GM12878 (cell line): ENCODE results near the gene ABHD11. TPM values are rescaled to one million over a fixed set of nuclear protein-coding genes. Genes with fewer than 3 reads are reported as not detected.

ENCODE experiments used
- ATAC-seq: fragments of 200-7000 bp; cut with Tn5 transposase; 3 replicates; pipeline ENCODE4 v1.9.1; 2020; ENCODE audit warnings: mild to moderate bottlenecking, moderate library complexity
- BruUV-seq: library from RNA; stranded (reverse); fragments of 400-500 nt; replicated peaks from 2 replicates; lab custom pipeline; 2021; lab: Mats Ljungman, UMichigan
- CTCF ChIA-PET: fragments of 300-600 bp; sonication (Branson Sonifier 250); formaldehyde crosslinking; extraction: SDS; loops from one replicate; lab custom pipeline; 2021; ENCODE audit warnings: inconsistent platforms; lab: Yijun Ruan, JAX
- POLR2A ChIA-PET: fragments of 350-600 bp; formaldehyde crosslinking; extraction: SDS; loops from one replicate; lab custom pipeline; 2021; ENCODE audit warnings: inconsistent platforms; lab: Charles Lee
- RAD21 ChIA-PET: fragments of 300-600 bp; sonication (Branson Sonifier 250); formaldehyde crosslinking; loops from one replicate; lab custom pipeline; 2023; ENCODE audit warnings: antibody characterized with exemption; ENCODE audit not compliant: unreplicated experiment; lab: Charles Lee
- SMC1A ChIA-PET: fragments of 300-600 bp; sonication (Branson Sonifier 250); formaldehyde crosslinking; loops from one replicate; lab custom pipeline; 2023; ENCODE audit not compliant: unreplicated experiment, uncharacterized antibody; lab: Charles Lee
- DNase-seq: peaks from one replicate; pipeline ENCODE4 v3.0.0-alpha.2; 2011; ENCODE audit warnings: low read depth, low spot score
- FAIRE-seq: peaks from 3 replicates; lab custom pipeline; 2011; peaks lifted over from hg19 to GRCh38; lab: Jason Lieb, UNC
- H2AFZ ChIP-seq: 2 replicates; pipeline ENCODE4 v1.6.0; 2011; ENCODE audit warnings: low read depth, low read length, control low read depth; ENCODE audit not compliant: control insufficient read depth
- H3K27ac ChIP-seq: 2 replicates; pipeline ENCODE4 v1.5.1; 2011; ENCODE audit warnings: control low read depth; ENCODE audit not compliant: control insufficient read depth, insufficient read depth
- H3K27me3 ChIP-seq, 2 experiments: replicated peaks in 1 of 2; 2 replicates each; pipeline versions ENCODE4 v1.6.0 to v1.6.1; 2011; ENCODE audit warnings: low read length in 1 of 2; ENCODE audit not compliant: control insufficient read depth in 2 of 2, insufficient read depth in 2 of 2
- H3K36me3 ChIP-seq, 2 experiments: 2 replicates each; pipeline ENCODE4 v1.5.1; 2011; ENCODE audit warnings: low read length in 1 of 2; ENCODE audit not compliant: control insufficient read depth in 2 of 2, insufficient read depth in 2 of 2
- H3K4me1 ChIP-seq: 2 replicates; pipeline ENCODE4 v1.6.1; 2011; ENCODE audit warnings: mild to moderate bottlenecking, low read length, moderate library complexity, mixed read lengths; ENCODE audit not compliant: control insufficient read depth, insufficient read depth
- H3K4me2 ChIP-seq: 2 replicates; pipeline ENCODE4 v1.6.0; 2011; ENCODE audit warnings: control low read depth; ENCODE audit not compliant: control insufficient read depth, insufficient read depth
- H3K4me3 ChIP-seq: fragments of 200-600 bp; sonication (generic); 2 replicates; pipeline ENCODE4 v1.5.1; 2016
- H3K79me2 ChIP-seq: 2 replicates; pipeline ENCODE4 v1.6.0; 2011; ENCODE audit warnings: low read length; ENCODE audit not compliant: control insufficient read depth, insufficient read depth
- H3K9ac ChIP-seq: 2 replicates; pipeline ENCODE4 v1.8.0; 2011; ENCODE audit warnings: low read length, control low read depth, mixed read lengths; ENCODE audit not compliant: control insufficient read depth, insufficient read depth
- H3K9me3 ChIP-seq: replicated peaks from 3 replicates; pipeline ENCODE4 v1.5.1; 2011; ENCODE audit warnings: mild to moderate bottlenecking, low read length; ENCODE audit not compliant: control insufficient read depth, insufficient read depth
- H4K20me1 ChIP-seq: 2 replicates; pipeline ENCODE4 v1.6.0; 2011; ENCODE audit not compliant: control insufficient read depth, insufficient read depth
- CEBPB ChIP-seq, 2 experiments: fragments of 150-350 bp in 1 of 2; IDR thresholded peaks; 2 replicates each; pipeline ENCODE4 v1.6.1; 2012 to 2014; ENCODE audit warnings: low read depth in 2 of 2, low read length in 2 of 2, borderline replicate concordance in 1 of 2, inconsistent platforms in 1 of 2
- CREB1 ChIP-seq: IDR thresholded peaks from 2 replicates; pipeline ENCODE4 v1.6.1; 2012; ENCODE audit warnings: low read depth, mild to moderate bottlenecking, inconsistent platforms
- GATAD2B ChIP-seq: fragments of 450-650 bp; conservative IDR thresholded peaks from 2 replicates; pipeline ENCODE4 v1.6.1; 2017; ENCODE audit warnings: low read depth, mild to moderate bottlenecking, moderate library complexity
- HCFC1 ChIP-seq: fragments of 150-350 bp; IDR thresholded peaks from 2 replicates; pipeline ENCODE4 v1.6.1; 2014; ENCODE audit warnings: low read length
- HDAC2 ChIP-seq: fragments of 200-600 bp; sonication (generic); IDR thresholded peaks from 2 replicates; pipeline ENCODE4 v1.6.1; 2017
- HDGF ChIP-seq: fragments of 450-650 bp; IDR thresholded peaks from 2 replicates; pipeline ENCODE4 v1.6.1; 2016; ENCODE audit warnings: antibody characterized with exemption
- KLF5 ChIP-seq: fragments of 450-650 bp; IDR thresholded peaks from 2 replicates; pipeline ENCODE4 v1.6.1; 2014; ENCODE audit warnings: mild to moderate bottlenecking; ENCODE audit not compliant: partially characterized antibody
- MTA3 ChIP-seq: IDR thresholded peaks from 2 replicates; pipeline ENCODE4 v1.6.1; 2012; ENCODE audit warnings: low read length, inconsistent platforms, borderline replicate concordance
- NFIC ChIP-seq: IDR thresholded peaks from 2 replicates; pipeline ENCODE4 v1.6.1; 2012; ENCODE audit warnings: low read depth, mild to moderate bottlenecking, inconsistent platforms, low read length, moderate library complexity
- NFYB ChIP-seq: IDR thresholded peaks from 2 replicates; pipeline ENCODE4 v1.6.1; 2011; ENCODE audit warnings: low read depth, mild to moderate bottlenecking, low read length, improper control_type of control experiment, moderate library complexity; ENCODE audit not compliant: insufficient read depth
- PAX8 ChIP-seq: fragments of 450-650 bp; IDR thresholded peaks from 2 replicates; pipeline ENCODE4 v1.6.1; 2017; ENCODE audit warnings: mild to moderate bottlenecking, moderate library complexity
- POLR2AphosphoS5 ChIP-seq: IDR thresholded peaks from 2 replicates; pipeline ENCODE4 v1.6.1; 2011; ENCODE audit warnings: mild to moderate bottlenecking, low read length, inconsistent platforms
- STAT3 ChIP-seq: IDR thresholded peaks from 2 replicates; pipeline ENCODE4 v1.6.1; 2011; ENCODE audit warnings: low read depth, low read length, improper control_type of control experiment
- TARDBP ChIP-seq: IDR thresholded peaks from 2 replicates; pipeline ENCODE4 v1.6.1; 2016; ENCODE audit warnings: borderline replicate concordance
- ZNF384 ChIP-seq: IDR thresholded peaks from 2 replicates; pipeline ENCODE4 v1.6.1; 2012; ENCODE audit warnings: low read depth, mild to moderate bottlenecking, low read length, improper control_type of control experiment, borderline replicate concordance
- whole genome bisulfite sequencing: methylation state at CpG from one replicate; pipeline ENCODE4 v1.1.6; 2016; ENCODE audit warnings: low lambda C conversion rate; ENCODE audit not compliant: insufficient replicate concordance, insufficient coverage; ENCODE audit errors: missing lambda C conversion rate; 5-methylcytosine and 5-hydroxymethylcytosine counted together
- in situ Hi-C: fragments of 300-500 bp; cut with MboI; formaldehyde crosslinking; loops from 9 replicates; pipeline ENCODE4 v1.14.3; 2018; ENCODE audit warnings: mixed read lengths
- intact Hi-C: fragments of 100-400 bp; cut with micrococcal nuclease; formaldehyde crosslinking; loops from one replicate; pipeline ENCODE4 v1.14.2; 2022; ENCODE audit not compliant: unreplicated experiment
- polyA plus RNA-seq, 11 experiments: library from polyadenylated mRNA; depleted of rRNA in 4 of 11; unstranded in 6 of 11; stranded (reverse) in 5 of 11; fragments of >200 nt; fragmentation: Nextera tagmentation in 4 of 11; fragmentation: Illumina TruSeq in 1 of 11; extraction: Ambion mirVana in 4 of 11; extraction: Trizol in 1 of 11; gene quantifications; 1 replicate in 1 of 11; 2 replicates in 10 of 11; pipeline versions ENCODE4 v1.2.1 to v1.2.3, GENCODE V29; 2011 to 2016; ENCODE audit warnings: inconsistent platforms in 2 of 11, missing spikeins in 2 of 11, low read depth in 1 of 11
- total RNA-seq, 4 experiments: library from RNA; depleted of rRNA in 3 of 4; stranded (reverse); fragments of >200 nt in 3 of 4; fragmentation: Illumina TruSeq in 1 of 4; extraction: Trizol in 1 of 4; gene quantifications; 2 replicates each; pipeline versions ENCODE4 v1.2.1 to v1.2.3, GENCODE V29; 2013 to 2021
- TF ChIP-seq, protein P1 (sequence below): fragments of 450-650 bp; IDR thresholded peaks from 2 replicates; pipeline ENCODE4 v1.6.1; 2017; ENCODE audit warnings: mild to moderate bottlenecking, moderate library complexity
- TF ChIP-seq, protein P2 (sequence below): fragments of 450-650 bp; IDR thresholded peaks from 2 replicates; pipeline ENCODE4 v1.6.1; 2016; ENCODE audit warnings: mild to moderate bottlenecking, moderate library complexity, borderline replicate concordance
- TF ChIP-seq, protein P3 (sequence below): fragments of 450-650 bp; IDR thresholded peaks from 2 replicates; pipeline ENCODE4 v1.6.1; 2017; ENCODE audit warnings: low read depth, mild to moderate bottlenecking, moderate library complexity

The ABHD11 gene
- total and polyA plus RNA-seq, 10 of the 15 experiments (the other 5 are each of a cell fraction or from before 2014, with no cell fraction given): 2.8 to 24.8 (median 10.1) TPM

DNA sequence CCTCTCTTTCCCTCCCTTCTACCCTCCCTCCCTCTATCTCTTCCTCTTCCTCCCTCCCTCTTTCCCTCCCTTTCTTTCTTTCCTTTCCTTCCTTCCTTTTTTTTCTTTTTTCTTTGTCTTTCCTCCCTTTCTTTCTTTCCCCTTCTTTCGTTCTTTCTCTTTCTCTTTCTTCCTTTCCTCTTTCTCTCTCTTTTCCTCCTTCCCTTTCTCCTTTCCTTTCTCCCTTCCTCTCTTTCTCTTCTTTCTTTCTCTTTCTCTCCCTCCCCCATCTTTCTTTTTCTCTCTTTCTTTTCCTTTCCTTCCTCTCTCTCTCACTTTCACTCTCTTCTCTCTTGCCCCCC lies 24.0 kb upstream of the ABHD11 start:
- no peaks in the 10 kb centered on the region for H4K20me1 ChIP-seq
- H3K9me3 ChIP-seq: no peaks in the 10 kb centered on the region
- H2AFZ ChIP-seq: no peak overlapping the region
- H3K4me1 ChIP-seq: no peaks in the 10 kb centered on the region
- no peak overlapping the region for H3K9ac ChIP-seq
- no peak overlapping the region for H3K4me3 ChIP-seq
- no peaks in the 10 kb centered on the region for H3K27me3 ChIP-seq
- in situ Hi-C loops: no loop called here
- ChIA-PET SMC1A (no interaction called here), CTCF (no interaction called here), POLR2A (no interaction called here), RAD21 (no interaction called here)
- H3K27ac ChIP-seq: no peak overlapping the region
- no peak for DNase-seq
- intact Hi-C loops: no loop called here
- 13% methylated on average over 1 of the region's 1 CpG for WGBS
- BruUV-seq: no TSS peak
- no peaks in the 10 kb centered on the region for H3K79me2 ChIP-seq
- FAIRE-seq: no peak
- no peak overlapping the region for H3K4me2 ChIP-seq
- no peak for ATAC-seq
- H3K36me3 ChIP-seq: no peaks in the 10 kb centered on the region
- TF ChIP-seq HDAC2 (no peak), TARDBP (no peak), GATAD2B (no peak), HDGF (no peak), POLR2AphosphoS5 (no peak), MTA3 (no peak), NFYB (no peak), HCFC1 (no peak), PAX8 (no peak), ZNF384 (no peak), NFIC (no peak), STAT3 (no peak), KLF5 (no peak), CEBPB (IDR thresholded peaks at IDR 0.05; ENCODE audit: borderline replicate concordance in 1 of 2, low read depth in 2 of 2, low read length in 2 of 2) (no peak), CREB1 (no peak)
- TF ChIP-seq, protein P1, sequence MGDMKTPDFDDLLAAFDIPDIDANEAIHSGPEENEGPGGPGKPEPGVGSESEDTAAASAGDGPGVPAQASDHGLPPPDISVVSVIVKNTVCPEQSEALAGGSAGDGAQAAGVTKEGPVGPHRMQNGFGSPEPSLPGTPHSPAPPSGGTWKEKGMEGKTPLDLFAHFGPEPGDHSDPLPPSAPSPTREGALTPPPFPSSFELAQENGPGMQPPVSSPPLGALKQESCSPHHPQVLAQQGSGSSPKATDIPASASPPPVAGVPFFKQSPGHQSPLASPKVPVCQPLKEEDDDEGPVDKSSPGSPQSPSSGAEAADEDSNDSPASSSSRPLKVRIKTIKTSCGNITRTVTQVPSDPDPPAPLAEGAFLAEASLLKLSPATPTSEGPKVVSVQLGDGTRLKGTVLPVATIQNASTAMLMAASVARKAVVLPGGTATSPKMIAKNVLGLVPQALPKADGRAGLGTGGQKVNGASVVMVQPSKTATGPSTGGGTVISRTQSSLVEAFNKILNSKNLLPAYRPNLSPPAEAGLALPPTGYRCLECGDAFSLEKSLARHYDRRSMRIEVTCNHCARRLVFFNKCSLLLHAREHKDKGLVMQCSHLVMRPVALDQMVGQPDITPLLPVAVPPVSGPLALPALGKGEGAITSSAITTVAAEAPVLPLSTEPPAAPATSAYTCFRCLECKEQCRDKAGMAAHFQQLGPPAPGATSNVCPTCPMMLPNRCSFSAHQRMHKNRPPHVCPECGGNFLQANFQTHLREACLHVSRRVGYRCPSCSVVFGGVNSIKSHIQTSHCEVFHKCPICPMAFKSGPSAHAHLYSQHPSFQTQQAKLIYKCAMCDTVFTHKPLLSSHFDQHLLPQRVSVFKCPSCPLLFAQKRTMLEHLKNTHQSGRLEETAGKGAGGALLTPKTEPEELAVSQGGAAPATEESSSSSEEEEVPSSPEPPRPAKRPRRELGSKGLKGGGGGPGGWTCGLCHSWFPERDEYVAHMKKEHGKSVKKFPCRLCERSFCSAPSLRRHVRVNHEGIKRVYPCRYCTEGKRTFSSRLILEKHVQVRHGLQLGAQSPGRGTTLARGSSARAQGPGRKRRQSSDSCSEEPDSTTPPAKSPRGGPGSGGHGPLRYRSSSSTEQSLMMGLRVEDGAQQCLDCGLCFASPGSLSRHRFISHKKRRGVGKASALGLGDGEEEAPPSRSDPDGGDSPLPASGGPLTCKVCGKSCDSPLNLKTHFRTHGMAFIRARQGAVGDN: no peak
- TF ChIP-seq, protein P2, sequence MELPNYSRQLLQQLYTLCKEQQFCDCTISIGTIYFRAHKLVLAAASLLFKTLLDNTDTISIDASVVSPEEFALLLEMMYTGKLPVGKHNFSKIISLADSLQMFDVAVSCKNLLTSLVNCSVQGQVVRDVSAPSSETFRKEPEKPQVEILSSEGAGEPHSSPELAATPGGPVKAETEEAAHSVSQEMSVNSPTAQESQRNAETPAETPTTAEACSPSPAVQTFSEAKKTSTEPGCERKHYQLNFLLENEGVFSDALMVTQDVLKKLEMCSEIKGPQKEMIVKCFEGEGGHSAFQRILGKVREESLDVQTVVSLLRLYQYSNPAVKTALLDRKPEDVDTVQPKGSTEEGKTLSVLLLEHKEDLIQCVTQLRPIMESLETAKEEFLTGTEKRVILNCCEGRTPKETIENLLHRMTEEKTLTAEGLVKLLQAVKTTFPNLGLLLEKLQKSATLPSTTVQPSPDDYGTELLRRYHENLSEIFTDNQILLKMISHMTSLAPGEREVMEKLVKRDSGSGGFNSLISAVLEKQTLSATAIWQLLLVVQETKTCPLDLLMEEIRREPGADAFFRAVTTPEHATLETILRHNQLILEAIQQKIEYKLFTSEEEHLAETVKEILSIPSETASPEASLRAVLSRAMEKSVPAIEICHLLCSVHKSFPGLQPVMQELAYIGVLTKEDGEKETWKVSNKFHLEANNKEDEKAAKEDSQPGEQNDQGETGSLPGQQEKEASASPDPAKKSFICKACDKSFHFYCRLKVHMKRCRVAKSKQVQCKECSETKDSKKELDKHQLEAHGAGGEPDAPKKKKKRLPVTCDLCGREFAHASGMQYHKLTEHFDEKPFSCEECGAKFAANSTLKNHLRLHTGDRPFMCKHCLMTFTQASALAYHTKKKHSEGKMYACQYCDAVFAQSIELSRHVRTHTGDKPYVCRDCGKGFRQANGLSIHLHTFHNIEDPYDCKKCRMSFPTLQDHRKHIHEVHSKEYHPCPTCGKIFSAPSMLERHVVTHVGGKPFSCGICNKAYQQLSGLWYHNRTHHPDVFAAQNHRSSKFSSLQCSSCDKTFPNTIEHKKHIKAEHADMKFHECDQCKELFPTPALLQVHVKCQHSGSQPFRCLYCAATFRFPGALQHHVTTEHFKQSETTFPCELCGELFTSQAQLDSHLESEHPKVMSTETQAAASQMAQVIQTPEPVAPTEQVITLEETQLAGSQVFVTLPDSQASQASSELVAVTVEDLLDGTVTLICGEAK: no peak
- TF ChIP-seq, protein P3, sequence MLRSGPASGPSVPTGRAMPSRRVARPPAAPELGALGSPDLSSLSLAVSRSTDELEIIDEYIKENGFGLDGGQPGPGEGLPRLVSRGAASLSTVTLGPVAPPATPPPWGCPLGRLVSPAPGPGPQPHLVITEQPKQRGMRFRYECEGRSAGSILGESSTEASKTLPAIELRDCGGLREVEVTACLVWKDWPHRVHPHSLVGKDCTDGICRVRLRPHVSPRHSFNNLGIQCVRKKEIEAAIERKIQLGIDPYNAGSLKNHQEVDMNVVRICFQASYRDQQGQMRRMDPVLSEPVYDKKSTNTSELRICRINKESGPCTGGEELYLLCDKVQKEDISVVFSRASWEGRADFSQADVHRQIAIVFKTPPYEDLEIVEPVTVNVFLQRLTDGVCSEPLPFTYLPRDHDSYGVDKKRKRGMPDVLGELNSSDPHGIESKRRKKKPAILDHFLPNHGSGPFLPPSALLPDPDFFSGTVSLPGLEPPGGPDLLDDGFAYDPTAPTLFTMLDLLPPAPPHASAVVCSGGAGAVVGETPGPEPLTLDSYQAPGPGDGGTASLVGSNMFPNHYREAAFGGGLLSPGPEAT: no peak
